RWPE2 (cell line): ENCODE data around the gene SULT1C2.
"Not testable (repeated sequence)": the region's sequence is repeated elsewhere in the genome, so short reads cannot be mapped to it uniquely, and the experiment has no call there.

ENCODE experiments used
- ATAC-seq: fragments of 200-7000 bp; cut with Tn5 transposase; 3 replicates; pipeline ENCODE4 v1.9.1; 2021; ENCODE audit warnings: low read depth
- DNase-seq: peaks from one replicate; pipeline ENCODE4 v3.0.0-alpha.2; 2020; ENCODE audit warnings: low spot score
- H3K27ac ChIP-seq: fragments of 450-650 bp; 2 replicates; pipeline ENCODE4 v1.5.1; 2017; ENCODE audit warnings: mild to moderate bottlenecking; ENCODE audit not compliant: poor library complexity, severe bottlenecking
- H3K27me3 ChIP-seq: fragments of 250-450 bp; sonication (Bioruptor Pico); 2 replicates; pipeline ENCODE4 v1.5.1; 2021; ENCODE audit warnings: mild to moderate bottlenecking, moderate library complexity; ENCODE audit not compliant: insufficient read depth, poor library complexity, severe bottlenecking
- H3K36me3 ChIP-seq: fragments of 250-450 bp; sonication (Bioruptor Pico); 2 replicates; pipeline ENCODE4 v1.5.1; 2020; ENCODE audit warnings: low read depth, mild to moderate bottlenecking, moderate library complexity
- H3K4me1 ChIP-seq: fragments of 250-450 bp; sonication (Bioruptor Pico); 2 replicates; pipeline ENCODE4 v1.5.1; 2021; ENCODE audit warnings: mild to moderate bottlenecking, moderate library complexity; ENCODE audit not compliant: insufficient read depth, poor library complexity, severe bottlenecking
- H3K4me3 ChIP-seq: fragments of 250-450 bp; sonication (Bioruptor Pico); 2 replicates; pipeline ENCODE4 v1.5.1; 2021; ENCODE audit warnings: mild to moderate bottlenecking, moderate library complexity; ENCODE audit not compliant: severe bottlenecking
- H3K9me3 ChIP-seq: fragments of 250-450 bp; sonication (Bioruptor Pico); 2 replicates; pipeline ENCODE4 v1.5.1; 2021; ENCODE audit warnings: mild to moderate bottlenecking, moderate library complexity; ENCODE audit not compliant: severe bottlenecking
- TF ChIP-seq, protein P1 (sequence below): fragments of 450-650 bp; IDR thresholded peaks from one replicate; pipeline ENCODE4 v1.5.1; 2017; ENCODE audit warnings: mild to moderate bottlenecking, moderate library complexity; ENCODE audit not compliant: poor library complexity, severe bottlenecking

The SULT1C2 gene

DNA sequence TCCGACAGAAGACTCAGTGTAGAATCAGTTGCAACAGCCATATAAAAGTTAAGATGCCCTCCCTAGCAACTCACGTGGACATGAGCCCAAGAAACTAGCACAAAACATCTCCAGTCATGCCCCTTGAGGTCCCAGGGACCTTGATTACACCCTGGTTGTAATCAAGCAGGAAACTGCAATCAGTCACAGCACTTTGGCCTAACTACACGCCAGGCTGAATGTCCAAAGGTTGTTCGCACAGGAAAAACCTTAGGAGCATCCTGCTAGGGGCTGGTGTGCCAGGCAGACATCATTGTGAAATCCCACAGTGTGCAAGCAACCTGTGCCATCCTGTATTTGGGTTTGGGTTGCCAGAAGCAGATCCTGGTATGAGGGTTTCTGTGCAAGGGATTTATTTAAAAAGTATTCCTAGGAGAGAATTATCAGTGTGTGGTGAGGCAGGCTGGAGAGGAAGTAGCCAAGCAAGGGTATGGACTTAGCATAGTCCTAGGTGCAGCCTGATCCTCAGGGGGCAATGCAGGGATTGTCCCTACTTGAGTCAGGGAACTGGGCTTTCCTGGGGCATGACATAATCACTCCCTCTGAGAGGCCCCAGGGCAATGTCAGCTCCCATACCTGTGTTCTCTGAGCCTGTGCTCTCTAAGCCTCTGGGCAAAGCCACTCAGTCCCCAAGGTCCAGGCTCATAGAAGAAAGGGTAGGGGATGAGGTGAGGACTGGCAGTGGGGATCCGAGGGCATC is 17.8 kb upstream of the SULT1C2 start:
- Histone ChIP-seq H3K4me3 (no peak overlapping the region), H3K9me3 (no peaks in the 10 kb centered on the region), H3K4me1 (peaks cover 15% of the 10 kb centered on the region), H3K27ac (no peak overlapping the region), H3K27me3 (no peaks in the 10 kb centered on the region), H3K36me3 (no peaks in the 10 kb centered on the region)
- ATAC-seq, result no peak
- DNase-seq, result no peak
- TF ChIP-seq, protein P1, sequence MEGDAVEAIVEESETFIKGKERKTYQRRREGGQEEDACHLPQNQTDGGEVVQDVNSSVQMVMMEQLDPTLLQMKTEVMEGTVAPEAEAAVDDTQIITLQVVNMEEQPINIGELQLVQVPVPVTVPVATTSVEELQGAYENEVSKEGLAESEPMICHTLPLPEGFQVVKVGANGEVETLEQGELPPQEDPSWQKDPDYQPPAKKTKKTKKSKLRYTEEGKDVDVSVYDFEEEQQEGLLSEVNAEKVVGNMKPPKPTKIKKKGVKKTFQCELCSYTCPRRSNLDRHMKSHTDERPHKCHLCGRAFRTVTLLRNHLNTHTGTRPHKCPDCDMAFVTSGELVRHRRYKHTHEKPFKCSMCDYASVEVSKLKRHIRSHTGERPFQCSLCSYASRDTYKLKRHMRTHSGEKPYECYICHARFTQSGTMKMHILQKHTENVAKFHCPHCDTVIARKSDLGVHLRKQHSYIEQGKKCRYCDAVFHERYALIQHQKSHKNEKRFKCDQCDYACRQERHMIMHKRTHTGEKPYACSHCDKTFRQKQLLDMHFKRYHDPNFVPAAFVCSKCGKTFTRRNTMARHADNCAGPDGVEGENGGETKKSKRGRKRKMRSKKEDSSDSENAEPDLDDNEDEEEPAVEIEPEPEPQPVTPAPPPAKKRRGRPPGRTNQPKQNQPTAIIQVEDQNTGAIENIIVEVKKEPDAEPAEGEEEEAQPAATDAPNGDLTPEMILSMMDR, result no peak

DNA sequence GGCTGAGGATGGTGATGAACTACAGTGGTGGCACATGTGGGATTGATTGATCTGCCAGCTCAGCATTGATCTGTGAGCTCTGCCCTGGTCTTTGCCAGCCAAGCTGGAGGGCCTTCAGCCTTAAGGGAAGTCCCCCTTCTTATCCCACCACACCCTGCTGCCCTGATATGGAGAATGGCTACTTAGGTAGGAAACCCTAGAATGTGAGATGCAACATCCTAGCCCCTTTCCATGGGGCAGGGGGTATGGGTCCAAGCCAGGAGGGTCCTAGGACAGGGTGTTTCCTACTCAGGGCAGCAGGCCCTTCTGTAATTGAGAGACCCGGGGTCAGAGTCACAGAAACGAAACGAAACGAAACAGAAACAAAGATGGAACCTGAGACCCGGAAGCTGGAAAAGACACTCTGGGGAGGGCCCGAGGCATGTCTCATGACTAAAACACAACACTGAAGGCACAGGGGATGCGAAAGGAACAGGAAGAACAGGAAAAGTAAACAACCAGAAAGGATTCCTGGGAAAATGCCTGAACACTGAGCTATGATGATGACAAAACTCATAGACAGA is 16.9 kb upstream of the SULT1C2 start:
- Histone ChIP-seq H3K36me3 (no peaks in the 10 kb centered on the region), H3K27me3 (no peaks in the 10 kb centered on the region), H3K4me1 (peaks cover 15% of the 10 kb centered on the region), H3K27ac (no peak overlapping the region), H3K4me3 (no peak overlapping the region), H3K9me3 (no peaks in the 10 kb centered on the region)
- ATAC-seq (peak; percentile 43; the same call in 2 of the 3 replicates), DNase-seq (no peak)
- TF ChIP-seq, protein P1, result no peak

DNA sequence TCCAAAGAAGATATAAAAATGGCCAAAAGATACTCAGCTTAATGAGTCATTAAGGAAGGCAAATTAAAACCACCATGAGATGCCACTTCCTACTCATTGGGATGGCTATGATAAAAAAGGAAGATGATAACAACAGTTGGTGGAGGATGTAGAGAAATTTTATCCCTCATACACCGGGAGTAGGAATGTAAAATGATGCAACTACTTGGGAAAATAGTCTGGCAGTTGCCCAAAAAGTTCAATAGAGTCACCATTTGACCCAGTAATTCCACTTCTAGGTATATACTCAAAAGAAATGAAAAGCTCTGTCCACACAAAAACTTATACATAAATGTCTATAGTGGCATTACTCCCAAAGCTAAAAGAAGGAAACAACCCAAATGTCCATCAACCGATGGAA is 10.1 kb upstream of the SULT1C2 start:
- H3K27me3 ChIP-seq, result no peaks in the 10 kb centered on the region
- ATAC-seq, result no peak
- H3K4me1 ChIP-seq, result peaks cover 4% of the 10 kb centered on the region
- H3K27ac ChIP-seq, result no peak overlapping the region
- no peaks in the 10 kb centered on the region for H3K36me3 ChIP-seq
- no peak overlapping the region for H3K4me3 ChIP-seq
- DNase-seq, result no peak
- no peaks in the 10 kb centered on the region for H3K9me3 ChIP-seq
- TF ChIP-seq, protein P1, result no peak

DNA sequence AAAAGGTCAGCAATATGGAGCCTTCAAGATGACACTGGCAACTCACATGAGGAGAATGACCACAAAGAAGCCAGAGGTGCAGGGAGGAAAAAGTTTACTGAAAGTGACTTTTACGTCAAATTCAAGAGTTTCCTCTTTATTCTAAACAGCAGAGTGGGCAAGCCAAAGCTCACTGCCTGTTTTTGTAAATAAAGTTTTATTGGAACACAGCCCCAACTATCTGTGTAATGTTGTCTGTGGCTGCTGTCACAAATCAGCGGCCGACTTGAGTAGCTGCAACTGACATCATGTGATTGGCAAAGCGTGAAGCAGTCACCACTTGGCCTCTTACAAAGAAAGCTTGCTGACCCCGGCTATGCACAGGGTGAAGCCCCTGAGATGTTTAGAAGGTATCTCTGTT is 9.2 kb upstream of the SULT1C2 start:
- ATAC-seq (no peak), DNase-seq (no peak)
- H3K4me3 ChIP-seq, result no peak overlapping the region
- peaks cover 4% of the 10 kb centered on the region for H3K4me1 ChIP-seq
- H3K27me3 ChIP-seq, result no peaks in the 10 kb centered on the region
- no peaks in the 10 kb centered on the region for H3K9me3 ChIP-seq
- H3K36me3 ChIP-seq, result no peaks in the 10 kb centered on the region
- TF ChIP-seq, protein P1, result no peak
- H3K27ac ChIP-seq, result no peak overlapping the region

DNA sequence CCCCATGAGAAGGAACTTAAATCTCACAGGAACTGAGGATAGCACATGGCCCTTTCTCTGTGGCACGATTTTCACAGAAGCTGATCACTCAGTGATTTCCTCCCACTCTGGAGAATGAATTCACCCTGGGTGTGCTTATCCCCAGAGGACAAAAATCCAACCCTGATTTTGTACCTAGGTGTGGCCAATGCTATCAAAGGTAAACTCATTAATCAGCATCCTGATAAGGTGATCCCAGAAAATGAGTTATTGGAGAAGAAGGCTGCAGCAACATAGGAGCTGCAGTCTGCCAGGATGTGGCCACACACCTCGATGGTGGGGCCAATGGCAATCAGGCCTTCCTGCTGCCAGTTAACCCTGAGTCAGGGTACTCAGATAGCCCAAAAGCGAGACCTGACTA is 8.2 kb upstream of the SULT1C2 start:
- Histone ChIP-seq H3K36me3 (no peaks in the 10 kb centered on the region), H3K27me3 (no peaks in the 10 kb centered on the region), H3K9me3 (no peaks in the 10 kb centered on the region), H3K27ac (no peak overlapping the region), H3K4me1 (peaks cover 4% of the 10 kb centered on the region), H3K4me3 (no peak overlapping the region)
- ATAC-seq, result no peak
- TF ChIP-seq, protein P1, result no peak
- DNase-seq, result no peak

DNA sequence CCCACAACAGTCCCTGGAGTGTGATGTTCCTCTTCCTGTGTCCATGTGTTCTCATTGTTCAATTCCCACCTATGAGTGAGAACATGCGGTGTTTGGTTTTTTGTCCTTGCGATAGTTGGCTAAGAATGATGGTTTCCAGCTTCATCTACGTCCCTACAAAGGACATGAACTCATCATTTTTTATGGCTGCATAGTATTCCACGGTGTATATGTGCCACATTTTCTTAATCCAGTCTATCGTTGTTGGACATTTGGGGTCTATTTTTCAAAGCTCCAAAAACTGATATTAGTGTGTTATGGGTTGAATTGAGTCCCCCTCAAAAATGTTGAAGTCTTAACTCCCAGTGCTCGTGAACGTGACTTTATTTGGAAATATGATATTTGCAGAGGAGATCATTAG is 4.1 kb upstream of the SULT1C2 start:
- not testable (repeated sequence) for DNase-seq, H3K4me3 ChIP-seq, H3K27me3 ChIP-seq, H3K36me3 ChIP-seq, ATAC-seq, H3K9me3 ChIP-seq, H3K4me1 ChIP-seq, H3K27ac ChIP-seq
